ENCODE results near the gene STEAP2.

GRCh38 chr7:90163534-90163933, 48.0 kb upstream of the STEAP2 start:
- TF ChIP-seq POLR2A (IDR thresholded peaks at IDR 0.05) (no peak), CTCF (IDR thresholded peaks at IDR 0.05) (no peak)
